Peyer's patch (tissue), 4 donors: ENCODE data around the gene CCDC186.

Experiments
- CTCF ChIP-seq, 6 experiments: fragments of 450-650 bp in 4 of 6; fragments of 200-600 bp in 2 of 6; sonication (generic) in 1 of 6; IDR thresholded peaks; one replicate each; pipeline ENCODE4 v1.5.1; 2017 to 2019; ENCODE audit warnings: antibody characterized with exemption in 6 of 6, mild to moderate bottlenecking in 3 of 6, moderate library complexity in 1 of 6
- POLR2A ChIP-seq, 2 donors: fragments of 450-650 bp; IDR thresholded peaks; one replicate each; pipeline ENCODE4 v1.5.1; 2017; ENCODE audit warnings: antibody characterized with exemption in 2 of 2, mild to moderate bottlenecking in 2 of 2, moderate library complexity in 2 of 2

DNA sequence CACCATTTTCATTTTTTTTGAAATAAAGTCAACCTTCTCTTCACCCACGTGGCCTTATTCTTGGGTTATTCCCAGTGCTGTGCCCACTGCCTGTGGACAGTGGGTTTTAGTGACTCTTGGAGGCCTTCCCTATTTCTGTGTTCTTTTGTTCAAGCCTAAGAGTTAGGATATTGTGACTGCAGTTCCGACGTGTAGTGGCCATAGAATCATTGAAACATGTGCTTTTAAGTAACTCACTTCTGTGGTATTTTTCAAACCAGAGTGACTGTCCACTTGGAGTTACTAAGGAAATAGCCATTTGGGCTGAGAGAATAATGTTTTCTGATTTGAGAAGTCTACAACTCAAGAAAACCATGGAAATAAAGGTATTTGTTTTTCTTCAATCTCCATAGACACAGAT, 28.8 kb upstream of the CCDC186 start:
- no peak for TF ChIP-seq CTCF (IDR thresholded peaks at IDR 0.05)
- TF ChIP-seq POLR2A (IDR thresholded peaks at IDR 0.05) = no peak
